Upper lobe of left lung (tissue), 6 donors: Measurements from ENCODE around the gene CHD5. TPM values are rescaled to one million over a fixed set of nuclear protein-coding genes. Genes with fewer than 3 reads are reported as not detected.

Experiments used
- ATAC-seq, 2 donors: fragments of 200-7000 bp; cut with Tn5 transposase; one replicate each; pipeline ENCODE4 v1.9.1; 2022; ENCODE audit warnings: mild to moderate bottlenecking in 2 of 2, moderate library complexity in 2 of 2; ENCODE audit not compliant: low FRiP score in 2 of 2
- DNase-seq, 2 donors: peaks; one replicate each; pipeline ENCODE4 v3.0.0-alpha.2; 2019 to 2020
- H3K27ac ChIP-seq, 4 donors: fragments of 200-600 bp; sonication (generic); one replicate each; pipeline ENCODE4 v1.5.1; 2016 to 2019
- H3K27me3 ChIP-seq, 4 donors: fragments of 200-600 bp; sonication (generic); one replicate each; pipeline ENCODE4 v1.5.1; 2017 to 2019
- H3K36me3 ChIP-seq, 4 donors: fragments of 200-600 bp; sonication (generic); one replicate each; pipeline ENCODE4 v1.5.1; 2016 to 2019
- H3K4me1 ChIP-seq, 4 donors: fragments of 200-600 bp; sonication (generic); one replicate each; pipeline ENCODE4 v1.5.1; 2018 to 2019
- H3K4me3 ChIP-seq, 4 donors: fragments of 200-600 bp; sonication (generic); one replicate each; pipeline ENCODE4 v1.5.1; 2017 to 2019; ENCODE audit warnings: mild to moderate bottlenecking in 2 of 4, moderate library complexity in 1 of 4
- H3K9me3 ChIP-seq, 4 donors: fragments of 200-600 bp; sonication (generic); one replicate each; pipeline ENCODE4 v1.5.1; 2018 to 2019
- EP300 ChIP-seq, 4 donors: sonication (generic); formaldehyde crosslinking; IDR thresholded peaks; one replicate each; pipeline ENCODE4 v1.5.1; 2017; ENCODE audit warnings: antibody characterized with exemption in 4 of 4, control low read depth in 2 of 4
- POLR2A ChIP-seq, 4 donors: fragments of 450-650 bp; IDR thresholded peaks; one replicate each; pipeline ENCODE4 v1.5.1; 2016 to 2017; ENCODE audit warnings: antibody characterized with exemption in 4 of 4, mild to moderate bottlenecking in 2 of 4
- POLR2AphosphoS5 ChIP-seq, 2 donors: sonication (generic); formaldehyde crosslinking; IDR thresholded peaks; one replicate each; pipeline ENCODE4 v1.5.1; 2017; ENCODE audit warnings: antibody characterized with exemption in 2 of 2
- WGBS, 2 donors: methylation state at CpG; one replicate each; pipeline ENCODE4 v1.1.5; 2017 to 2018; 5-methylcytosine and 5-hydroxymethylcytosine counted together
- total RNA-seq, 6 donors: library from RNA; depleted of rRNA in 4 of 6; stranded (reverse); fragments of >200 nt in 4 of 6; gene quantifications; one replicate each; pipeline versions ENCODE4 v1.1.0 to v1.2.1, GENCODE V29; 2016 to 2021
- TF ChIP-seq, protein P1 (sequence below), 6 experiments: fragments of 450-650 bp in 4 of 6; fragments of 200-600 bp in 2 of 6; sonication (generic) in 2 of 6; IDR thresholded peaks; one replicate each; pipeline ENCODE4 v1.5.1; 2016 to 2019; ENCODE audit warnings: antibody characterized with exemption in 6 of 6
- donor health status: DM: no; HTN: no; CAD: no; lungs with moderate emphysema.
- donor health status: DM: no; HTN: yes; CAD: no; lungs with severe emphysema.

CHD5 gene
- total RNA-seq, 6 donors from 2014 or later: 0.14 to 1.3 (median 0.25) TPM

- H3K36me3 ChIP-seq: no peaks in the 10 kb centered on the region
- no peaks in the 10 kb centered on the region for H3K9me3 ChIP-seq
- H3K27me3 ChIP-seq: no peaks in the 10 kb centered on the region
- WGBS, 2 donors: 44 to 53% methylated on average over 7 to 15 of the region's 15 CpGs
- H3K27ac ChIP-seq: no peak overlapping the region
- H3K4me1 ChIP-seq: no peaks in the 10 kb centered on the region
- peak in 1 of 2 donors; percentile 78 for DNase-seq
- ATAC-seq: peak; percentile 2 to 29
- TF ChIP-seq EP300 (IDR thresholded peaks at IDR 0.05): no peak
- TF ChIP-seq POLR2AphosphoS5 (IDR thresholded peaks at IDR 0.05): no peak
- TF ChIP-seq, protein P1, sequence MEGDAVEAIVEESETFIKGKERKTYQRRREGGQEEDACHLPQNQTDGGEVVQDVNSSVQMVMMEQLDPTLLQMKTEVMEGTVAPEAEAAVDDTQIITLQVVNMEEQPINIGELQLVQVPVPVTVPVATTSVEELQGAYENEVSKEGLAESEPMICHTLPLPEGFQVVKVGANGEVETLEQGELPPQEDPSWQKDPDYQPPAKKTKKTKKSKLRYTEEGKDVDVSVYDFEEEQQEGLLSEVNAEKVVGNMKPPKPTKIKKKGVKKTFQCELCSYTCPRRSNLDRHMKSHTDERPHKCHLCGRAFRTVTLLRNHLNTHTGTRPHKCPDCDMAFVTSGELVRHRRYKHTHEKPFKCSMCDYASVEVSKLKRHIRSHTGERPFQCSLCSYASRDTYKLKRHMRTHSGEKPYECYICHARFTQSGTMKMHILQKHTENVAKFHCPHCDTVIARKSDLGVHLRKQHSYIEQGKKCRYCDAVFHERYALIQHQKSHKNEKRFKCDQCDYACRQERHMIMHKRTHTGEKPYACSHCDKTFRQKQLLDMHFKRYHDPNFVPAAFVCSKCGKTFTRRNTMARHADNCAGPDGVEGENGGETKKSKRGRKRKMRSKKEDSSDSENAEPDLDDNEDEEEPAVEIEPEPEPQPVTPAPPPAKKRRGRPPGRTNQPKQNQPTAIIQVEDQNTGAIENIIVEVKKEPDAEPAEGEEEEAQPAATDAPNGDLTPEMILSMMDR (IDR thresholded peaks at IDR 0.05): peak in 3 of 6 experiments; percentile 20 to 52 (median 43)
- no peak overlapping the region for H3K4me3 ChIP-seq
These were observed 71.0 kb downstream of the CHD5 start for GRCh38 chr1:6108937-6109614.

DNA sequence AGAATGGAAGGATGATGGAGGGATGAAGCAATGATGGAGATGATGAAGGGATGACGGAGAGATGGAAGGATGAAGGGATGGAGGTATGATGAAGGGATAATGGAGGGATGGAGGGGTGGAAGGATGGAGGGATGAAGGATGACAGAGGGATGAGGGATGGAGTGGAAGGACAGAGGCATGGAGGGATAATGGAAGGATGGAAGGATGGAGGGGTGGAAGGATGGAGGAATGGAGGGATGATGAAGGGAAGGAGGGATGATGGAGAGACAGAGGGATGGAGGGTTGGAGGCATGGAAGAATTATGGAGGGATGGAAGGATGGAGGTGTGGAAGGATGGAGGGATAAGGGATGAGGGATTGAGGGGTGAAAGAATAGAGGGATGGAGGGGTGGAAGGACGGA is 71.6 kb downstream of the CHD5 start:
- no peak for DNase-seq
- H3K4me3 ChIP-seq: no peak overlapping the region
- no peaks in the 10 kb centered on the region for H3K36me3 ChIP-seq
- no peaks in the 10 kb centered on the region for H3K4me1 ChIP-seq
- H3K9me3 ChIP-seq: no peaks in the 10 kb centered on the region
- TF ChIP-seq POLR2A (IDR thresholded peaks at IDR 0.05): no peak
- no peak for TF ChIP-seq EP300 (IDR thresholded peaks at IDR 0.05)
- TF ChIP-seq, protein P1 (IDR thresholded peaks at IDR 0.05): no peak
- no peak overlapping the region for H3K27ac ChIP-seq
- 60 to 75% methylated on average over 2 of the region's 2 CpGs for WGBS, 2 donors
- H3K27me3 ChIP-seq: no peaks in the 10 kb centered on the region
- no peak for ATAC-seq

DNA sequence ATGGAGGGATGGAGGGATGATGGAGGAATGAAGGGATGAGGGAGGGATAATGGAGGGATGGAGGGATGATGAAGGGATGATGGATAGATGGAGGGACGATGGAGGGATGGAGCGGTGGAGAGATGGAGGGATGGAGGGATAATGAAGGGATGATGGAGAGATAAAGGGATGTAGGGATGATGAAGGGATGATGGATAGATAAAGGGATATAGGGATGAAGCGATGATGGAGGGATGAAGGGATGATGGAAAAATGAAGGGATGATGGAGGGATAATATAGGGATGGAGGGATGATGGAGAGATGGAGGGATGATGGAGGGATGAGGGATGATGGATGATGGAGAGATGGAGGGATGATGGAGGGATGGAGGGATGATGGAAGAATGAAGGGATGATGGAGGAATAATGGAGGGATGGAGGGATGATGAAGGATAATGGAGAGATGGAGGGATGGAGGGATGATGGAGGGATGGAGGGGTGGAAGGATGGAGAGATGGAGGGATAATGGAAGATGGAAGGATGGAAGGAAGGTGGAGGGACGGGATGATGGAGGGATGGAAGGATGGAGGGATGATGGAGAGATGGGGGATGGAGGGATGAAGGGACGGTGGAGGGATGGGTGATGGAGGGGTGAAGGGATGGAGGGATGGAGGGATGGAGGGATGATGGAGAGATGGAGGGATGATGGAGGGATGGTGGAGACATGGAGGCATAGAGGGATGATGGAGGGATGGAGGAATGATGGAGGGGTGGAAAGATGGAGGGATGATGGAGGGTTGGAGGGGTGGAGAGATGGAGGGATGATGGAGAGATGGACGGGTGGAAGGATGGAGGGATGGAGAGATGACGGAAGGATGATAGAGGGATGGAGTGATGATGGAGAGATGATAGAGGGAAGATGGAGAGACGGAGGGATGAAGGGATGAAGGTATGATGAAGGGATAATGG is 72.4 kb downstream of the CHD5 start:
- Histone ChIP-seq H3K9me3 (no peaks in the 10 kb centered on the region), H3K36me3 (no peaks in the 10 kb centered on the region), H3K4me3 (no peak overlapping the region), H3K4me1 (no peaks in the 10 kb centered on the region), H3K27me3 (no peaks in the 10 kb centered on the region), H3K27ac (no peak overlapping the region)
- DNase-seq: no peak
- no peak for ATAC-seq
- WGBS, 2 donors: 86 to 88% methylated on average over 8 of the region's 8 CpGs
- TF ChIP-seq EP300 (IDR thresholded peaks at IDR 0.05) (no peak), POLR2AphosphoS5 (IDR thresholded peaks at IDR 0.05) (no peak), POLR2A (IDR thresholded peaks at IDR 0.05) (no peak)
- TF ChIP-seq, protein P1 (IDR thresholded peaks at IDR 0.05): no peak

- no peak for TF ChIP-seq POLR2A (IDR thresholded peaks at IDR 0.05)
- TF ChIP-seq EP300 (IDR thresholded peaks at IDR 0.05): no peak
- TF ChIP-seq POLR2AphosphoS5 (IDR thresholded peaks at IDR 0.05): no peak
- TF ChIP-seq, protein P1 (IDR thresholded peaks at IDR 0.05): no peak
- Histone ChIP-seq H3K27me3 (no peaks in the 10 kb centered on the region), H3K9me3 (no peaks in the 10 kb centered on the region), H3K36me3 (no peaks in the 10 kb centered on the region), H3K4me3 (no peak overlapping the region), H3K4me1 (no peaks in the 10 kb centered on the region), H3K27ac (no peak overlapping the region)
- no peak for ATAC-seq
- 92 to 96% methylated on average over 6 of the region's 6 CpGs for WGBS, 2 donors
- DNase-seq: no peak
These were observed 73.1 kb downstream of the CHD5 start for GRCh38 chr1:6106977-6107376.
